ENCODE results near the gene BTG2.
A peak's percentile ranks its signal among the peaks of the same experiment; 100 is the strongest.
"Not testable (repeated sequence)": the region's sequence is repeated elsewhere in the genome, so short reads cannot be mapped to it uniquely, and the experiment has no call there.

BTG2 gene

GRCh38 chr1:203304919-203305808 is at the start of gene BTG2:
BTG2 (plus strand) TSS chr1:203305519; CDS start chr1:203305607, 88 bp downstream.
- peak; percentile 86 for DNase-seq (ENCODE audit: low read depth, low spot score)

- not testable (repeated sequence) for DNase-seq (ENCODE audit: low read depth, low spot score)
These were observed 48.7 kb upstream of the BTG2 start for GRCh38 chr1:203256636-203257035.

- peak; percentile 1 for DNase-seq (ENCODE audit: low read depth, low spot score)
These were observed 41.8 kb upstream of the BTG2 start for GRCh38 chr1:203263496-203263895.

- DNase-seq (ENCODE audit: low read depth, low spot score) = no peak
These were observed 41.2 kb upstream of the BTG2 start for GRCh38 chr1:203264052-203264501.

GRCh38 chr1:203265541-203265940 is 39.8 kb upstream of the BTG2 start:
- DNase-seq (ENCODE audit: low read depth, low spot score) = no peak

GRCh38 chr1:203266140-203266539 is 39.2 kb upstream of the BTG2 start:
- not testable (repeated sequence) for DNase-seq (ENCODE audit: low read depth, low spot score)

GRCh38 chr1:203267347-203267846 is 37.9 kb upstream of the BTG2 start:
- DNase-seq (ENCODE audit: low read depth, low spot score) = peak; percentile 95

GRCh38 chr1:203267912-203268311 is 37.4 kb upstream of the BTG2 start:
- DNase-seq (ENCODE audit: low read depth, low spot score) = no peak

GRCh38 chr1:203268901-203269653 is 36.2 kb upstream of the BTG2 start:
- DNase-seq (ENCODE audit: low read depth, low spot score) = peak; percentile 71

GRCh38 chr1:203269654-203270020 is 35.7 kb upstream of the BTG2 start:
- no peak for DNase-seq (ENCODE audit: low read depth, low spot score)

GRCh38 chr1:203270448-203270847 is 34.9 kb upstream of the BTG2 start:
- DNase-seq (ENCODE audit: low read depth, low spot score) = no peak

GRCh38 chr1:203271018-203271743 is 34.1 kb upstream of the BTG2 start:
- DNase-seq (ENCODE audit: low read depth, low spot score) = peak; percentile 45

GRCh38 chr1:203271962-203272632 is 33.2 kb upstream of the BTG2 start:
- no peak for DNase-seq (ENCODE audit: low read depth, low spot score)

GRCh38 chr1:203272633-203273205 is 32.6 kb upstream of the BTG2 start:
- DNase-seq (ENCODE audit: low read depth, low spot score) = no peak

- DNase-seq (ENCODE audit: low read depth, low spot score) = peak; percentile 90
These were observed 32.0 kb upstream of the BTG2 start for GRCh38 chr1:203273206-203273868.

- no peak for DNase-seq (ENCODE audit: low read depth, low spot score)
These were observed 31.3 kb upstream of the BTG2 start for GRCh38 chr1:203273869-203274602.

GRCh38 chr1:203274603-203275381 is 30.5 kb upstream of the BTG2 start:
- no peak for DNase-seq (ENCODE audit: low read depth, low spot score)

GRCh38 chr1:203275656-203276272 is 29.6 kb upstream of the BTG2 start:
- no peak for DNase-seq (ENCODE audit: low read depth, low spot score)

Data from ELF-1 (cell line).